Coronary artery (tissue), 2 donors: ENCODE data around the gene PFKL.
"Not testable (repeated sequence)": the region's sequence is repeated elsewhere in the genome, so short reads cannot be mapped to it uniquely, and the experiment has no call there.

ENCODE experiments used
- DNase-seq: peaks from one replicate; pipeline ENCODE4 v3.0.0-alpha.2; 2017; ENCODE audit warnings: low spot score
- H3K27ac ChIP-seq, 2 donors: fragments of 200-600 bp; sonication (generic); one replicate each; pipeline ENCODE4 v1.5.1; 2016 to 2019
- H3K4me3 ChIP-seq: fragments of 200-600 bp; sonication (generic); 2 replicates; pipeline ENCODE4 v1.5.1; 2016; ENCODE audit warnings: mild to moderate bottlenecking, moderate library complexity
- TF ChIP-seq, protein P1 (sequence below): fragments of 200-600 bp; sonication (generic); IDR thresholded peaks from one replicate; pipeline ENCODE4 v1.5.1; 2019; ENCODE audit warnings: antibody characterized with exemption

The PFKL gene

GRCh38 chr21:44338971-44339910 is 39.4 kb downstream of the PFKL start, which contains the start of gene CFAP410:
CFAP410 (minus strand) TSS chr21:44339390; CDS start chr21:44339194, 196 bp downstream.
- peak within 1 kb of the TSS; percentile 95 to 99 for H3K27ac ChIP-seq
- peak; percentile 97 for DNase-seq
- TF ChIP-seq, protein P1, sequence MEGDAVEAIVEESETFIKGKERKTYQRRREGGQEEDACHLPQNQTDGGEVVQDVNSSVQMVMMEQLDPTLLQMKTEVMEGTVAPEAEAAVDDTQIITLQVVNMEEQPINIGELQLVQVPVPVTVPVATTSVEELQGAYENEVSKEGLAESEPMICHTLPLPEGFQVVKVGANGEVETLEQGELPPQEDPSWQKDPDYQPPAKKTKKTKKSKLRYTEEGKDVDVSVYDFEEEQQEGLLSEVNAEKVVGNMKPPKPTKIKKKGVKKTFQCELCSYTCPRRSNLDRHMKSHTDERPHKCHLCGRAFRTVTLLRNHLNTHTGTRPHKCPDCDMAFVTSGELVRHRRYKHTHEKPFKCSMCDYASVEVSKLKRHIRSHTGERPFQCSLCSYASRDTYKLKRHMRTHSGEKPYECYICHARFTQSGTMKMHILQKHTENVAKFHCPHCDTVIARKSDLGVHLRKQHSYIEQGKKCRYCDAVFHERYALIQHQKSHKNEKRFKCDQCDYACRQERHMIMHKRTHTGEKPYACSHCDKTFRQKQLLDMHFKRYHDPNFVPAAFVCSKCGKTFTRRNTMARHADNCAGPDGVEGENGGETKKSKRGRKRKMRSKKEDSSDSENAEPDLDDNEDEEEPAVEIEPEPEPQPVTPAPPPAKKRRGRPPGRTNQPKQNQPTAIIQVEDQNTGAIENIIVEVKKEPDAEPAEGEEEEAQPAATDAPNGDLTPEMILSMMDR, result no peak
- peak within 1 kb of the TSS; percentile 89 for H3K4me3 ChIP-seq

GRCh38 chr21:44341726-44342458 is 42.0 kb downstream of the PFKL start:
- not testable (repeated sequence) for DNase-seq, H3K27ac ChIP-seq, H3K4me3 ChIP-seq

GRCh38 chr21:44342981-44343380 is 43.1 kb downstream of the PFKL start:
- H3K27ac ChIP-seq, DNase-seq, H3K4me3 ChIP-seq: not testable (repeated sequence)

DNA sequence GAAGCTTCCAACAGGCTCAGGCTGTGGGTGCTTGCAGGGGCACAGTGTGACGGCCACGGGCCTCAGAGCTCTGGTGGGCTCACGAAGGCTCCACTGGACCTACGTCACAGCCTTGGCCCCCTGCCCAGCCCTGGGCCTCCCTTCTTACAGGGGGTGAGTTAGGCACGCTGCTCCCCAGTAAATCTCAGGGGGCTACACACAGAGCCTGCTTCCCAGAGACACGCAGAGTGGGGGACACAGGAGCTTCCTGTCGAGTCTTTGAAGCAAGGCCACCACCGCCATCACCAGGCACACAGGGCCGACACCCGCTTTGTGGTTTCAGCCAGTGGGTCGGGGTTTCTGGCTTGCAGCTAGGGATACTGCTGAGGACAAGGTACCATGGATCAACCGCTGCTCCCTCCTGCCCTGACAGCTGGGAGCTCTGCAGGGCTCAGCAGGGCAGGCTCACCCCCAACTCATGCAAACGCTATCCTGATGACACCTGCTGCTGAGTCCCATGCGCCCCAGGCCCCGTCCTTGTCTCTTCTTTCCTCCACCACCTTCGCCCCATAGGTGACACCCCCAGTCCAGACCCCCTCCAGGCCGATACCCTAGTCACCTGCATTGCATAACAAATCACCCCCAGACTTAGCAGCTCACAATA is 44.8 kb downstream of the PFKL start:
- no peak overlapping the region for H3K4me3 ChIP-seq
- no peak overlapping the region for H3K27ac ChIP-seq
- TF ChIP-seq, protein P1, result no peak
- peak; percentile 67 for DNase-seq

- Histone ChIP-seq H3K4me3 (no peak overlapping the region), H3K27ac (no peak overlapping the region)
- TF ChIP-seq, protein P1, result no peak
- no peak for DNase-seq
Observed at GRCh38 chr21:44345495-44345894, 45.6 kb downstream of the PFKL start.

GRCh38 chr21:44347911-44348451 is 48.1 kb downstream of the PFKL start:
- TF ChIP-seq, protein P1, result no peak
- no peak for DNase-seq
- no peak overlapping the region for H3K27ac ChIP-seq
- H3K4me3 ChIP-seq, result no peak overlapping the region

GRCh38 chr21:44348861-44349260 is 49.0 kb downstream of the PFKL start:
- no peak for DNase-seq
- Histone ChIP-seq H3K4me3 (no peak overlapping the region), H3K27ac (no peak overlapping the region)
- TF ChIP-seq, protein P1, result no peak
